ENCODE data around the gene ASPG.

The ASPG gene

GRCh38 chr14:104164041-104164440, 78.5 kb downstream of the ASPG start:
- no peak for TF ChIP-seq CTCF (conservative IDR thresholded peaks at IDR 0.05; ENCODE audit: low read depth, low read length)
- no peak for DNase-seq (ENCODE audit: low read depth)
- H3K4me3 ChIP-seq (ENCODE audit: low read length) = no peak overlapping the region

- TF ChIP-seq CTCF (conservative IDR thresholded peaks at IDR 0.05; ENCODE audit: low read depth, low read length) = no peak
- H3K4me3 ChIP-seq (ENCODE audit: low read length) = no peak overlapping the region
- DNase-seq (ENCODE audit: low read depth) = no peak
These were observed 79.0 kb downstream of the ASPG start for GRCh38 chr14:104164512-104164911.
